Hematopoietic multipotent progenitor cell treated with erythropoietin and hydrocortisone succinate and interleukin-3 and kit ligand, for 4 days (in vitro differentiated cells): ENCODE results near the gene WDR5.

ENCODE experiments used
- DNase-seq: peaks from one replicate; pipeline ENCODE4 v3.0.0-alpha.2; 2015

WDR5 gene

DNA sequence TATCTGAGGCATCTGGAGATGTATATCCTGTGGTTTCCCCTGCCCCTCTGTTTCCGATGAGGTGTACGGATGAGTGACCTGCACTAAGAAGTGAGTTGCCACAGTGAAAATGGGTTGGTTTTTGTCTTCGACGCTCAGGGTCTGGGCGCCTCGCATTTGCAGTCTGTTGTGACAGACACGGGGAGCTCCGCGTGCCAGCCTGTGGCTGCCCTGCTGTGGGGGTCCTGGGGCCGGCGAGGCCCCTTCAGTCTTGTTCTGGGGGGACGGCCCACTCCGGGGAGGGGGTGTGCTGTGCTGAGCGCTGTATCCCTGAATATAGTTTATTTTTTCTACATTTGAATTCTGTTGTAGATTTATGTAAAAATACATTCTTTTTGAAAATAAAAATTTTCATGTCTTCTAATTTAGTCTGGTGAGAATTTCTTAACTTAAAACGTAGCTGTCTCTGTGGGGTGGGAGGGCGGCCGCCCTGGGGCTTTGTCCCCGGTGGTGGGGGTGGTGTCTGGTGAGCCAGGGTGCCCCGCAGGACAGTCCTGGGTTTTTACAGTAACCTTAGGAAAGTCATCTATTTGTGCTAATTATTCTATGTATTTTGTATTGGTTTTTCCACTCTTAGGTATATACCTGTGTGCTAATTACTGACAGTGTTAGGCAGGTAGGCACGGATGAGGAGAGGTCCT, 23.8 kb downstream of the WDR5 start:
- no peak for DNase-seq

DNA sequence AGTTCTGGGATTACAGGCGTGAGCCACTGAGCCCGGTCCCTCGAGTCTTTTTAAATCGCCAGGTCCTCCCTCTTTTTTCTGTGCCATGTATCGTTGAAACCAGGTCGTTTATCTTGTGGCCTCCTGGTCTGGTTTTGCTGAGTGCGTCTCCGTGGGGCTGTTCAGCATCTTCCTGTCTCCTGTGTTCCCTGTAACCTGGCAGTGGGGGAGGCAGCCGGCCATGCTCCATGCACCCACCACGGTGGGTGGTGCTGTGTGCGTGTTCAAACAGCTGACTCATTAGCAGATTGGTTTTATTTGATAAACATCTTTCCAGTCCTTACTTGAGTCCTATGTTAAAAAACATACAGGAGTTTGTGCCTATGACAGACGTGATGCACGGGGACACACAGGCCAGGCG, 25.8 kb downstream of the WDR5 start:
- DNase-seq, result no peak

DNA sequence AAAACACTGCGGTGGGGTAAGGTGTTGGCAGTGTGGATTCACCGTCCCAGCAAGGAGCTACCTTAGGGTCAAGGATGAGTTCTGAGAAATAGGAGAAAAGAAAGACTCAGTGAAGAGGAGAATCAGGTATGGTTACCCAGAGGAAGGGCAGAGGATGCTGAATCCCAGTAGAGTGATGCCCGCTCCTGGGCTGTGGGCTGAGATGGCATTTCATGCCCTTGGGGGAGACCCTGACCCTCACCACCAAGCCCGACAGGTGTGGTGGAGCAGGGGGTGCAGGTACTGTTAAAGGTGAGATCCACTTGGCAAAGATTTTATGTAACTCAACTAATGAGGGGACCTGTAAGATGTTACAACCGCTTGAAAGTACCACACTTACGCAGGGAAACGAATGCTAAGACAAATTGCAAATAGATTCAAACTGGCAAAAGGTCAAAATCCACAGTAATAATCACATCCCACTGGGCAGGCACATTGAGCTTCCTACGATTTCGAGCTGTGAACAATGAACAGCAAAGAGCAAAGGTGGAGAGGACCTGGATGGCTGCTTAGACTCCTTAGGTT, 26.4 kb downstream of the WDR5 start:
- DNase-seq, result no peak

DNA sequence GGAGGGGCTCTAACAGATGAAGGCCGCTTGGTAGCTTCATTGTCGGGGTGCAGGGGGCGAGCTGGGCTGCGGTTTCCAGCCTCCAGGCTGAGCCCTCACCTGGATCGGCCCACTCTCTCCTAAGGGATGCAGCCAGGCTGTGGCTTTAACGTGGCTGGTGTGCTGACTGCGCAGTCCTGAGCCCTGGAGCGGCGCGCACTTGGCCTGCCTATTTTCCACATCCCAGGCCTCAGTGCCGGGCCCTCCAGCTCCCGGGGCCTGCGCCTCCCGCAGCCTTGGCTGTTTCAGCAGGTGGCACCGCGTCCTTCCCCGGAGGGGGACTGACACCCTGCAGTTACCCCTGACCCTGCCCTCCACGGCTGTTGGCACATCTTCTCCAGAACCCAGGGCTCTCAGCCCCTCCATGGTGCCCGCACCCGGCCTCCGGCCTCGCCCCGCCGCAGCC, 27.1 kb downstream of the WDR5 start:
- DNase-seq, result no peak

DNA sequence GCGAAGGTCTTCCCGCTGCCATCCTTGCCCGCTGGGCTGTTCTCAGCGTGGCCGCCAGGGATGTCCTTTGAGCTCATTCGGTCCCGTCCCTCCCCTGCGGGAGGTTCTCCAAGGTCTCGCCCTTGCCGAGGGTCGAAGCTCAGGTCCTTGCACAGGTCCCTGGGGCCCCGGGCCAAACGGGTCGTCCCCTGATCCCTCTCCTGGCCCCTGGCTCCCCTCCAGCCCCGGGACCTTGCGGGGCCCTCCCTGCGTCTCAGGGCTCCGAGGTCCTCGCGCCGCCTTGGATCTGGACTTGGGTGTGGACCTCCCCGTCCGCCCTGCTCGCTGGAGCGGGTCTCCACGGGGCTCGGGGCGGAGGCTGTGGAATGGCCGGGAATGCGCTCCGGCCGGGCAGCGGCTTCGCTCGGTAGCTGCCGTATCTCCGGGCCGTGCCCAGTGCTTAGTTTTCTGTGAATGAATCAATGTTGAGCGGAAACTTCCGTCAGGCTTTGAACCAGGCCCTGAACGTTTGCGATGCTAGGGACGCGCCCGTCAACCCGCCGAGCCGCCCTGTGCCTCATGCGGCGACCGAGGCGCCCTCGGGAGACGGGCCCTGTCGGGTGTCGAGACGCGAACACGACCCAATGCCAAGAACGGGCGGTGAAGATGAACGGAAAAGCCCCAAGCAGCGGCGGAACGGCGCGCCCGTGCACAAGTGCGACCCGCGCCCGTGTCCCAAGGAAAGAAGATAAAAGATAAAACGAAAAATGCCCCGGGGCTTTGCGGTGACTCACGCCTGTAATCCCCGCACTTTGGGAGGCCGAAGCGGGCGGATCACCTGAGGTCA, 27.7 kb downstream of the WDR5 start:
- DNase-seq, result peak; percentile 81

DNA sequence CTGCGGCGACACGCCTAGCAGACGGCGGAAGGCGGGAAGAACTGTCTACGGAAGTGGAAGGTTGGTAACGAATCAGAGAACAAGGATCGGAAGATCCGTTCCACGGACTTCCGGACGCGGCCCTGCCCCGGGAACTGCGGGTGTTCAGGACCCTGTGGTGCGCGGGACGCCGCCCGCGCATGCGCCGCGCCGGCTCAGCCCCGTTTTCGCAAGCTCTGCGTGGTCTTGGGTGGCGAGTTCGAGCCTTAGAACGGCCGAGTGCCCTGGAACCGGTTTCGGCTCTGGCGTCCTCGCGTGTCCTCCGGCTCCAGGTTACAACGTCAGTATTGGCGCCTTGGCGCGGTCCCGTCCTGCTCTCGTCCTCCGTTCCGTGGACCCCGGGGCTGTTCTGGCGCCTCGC, 29.0 kb downstream of the WDR5 start:
- no peak for DNase-seq

DNA sequence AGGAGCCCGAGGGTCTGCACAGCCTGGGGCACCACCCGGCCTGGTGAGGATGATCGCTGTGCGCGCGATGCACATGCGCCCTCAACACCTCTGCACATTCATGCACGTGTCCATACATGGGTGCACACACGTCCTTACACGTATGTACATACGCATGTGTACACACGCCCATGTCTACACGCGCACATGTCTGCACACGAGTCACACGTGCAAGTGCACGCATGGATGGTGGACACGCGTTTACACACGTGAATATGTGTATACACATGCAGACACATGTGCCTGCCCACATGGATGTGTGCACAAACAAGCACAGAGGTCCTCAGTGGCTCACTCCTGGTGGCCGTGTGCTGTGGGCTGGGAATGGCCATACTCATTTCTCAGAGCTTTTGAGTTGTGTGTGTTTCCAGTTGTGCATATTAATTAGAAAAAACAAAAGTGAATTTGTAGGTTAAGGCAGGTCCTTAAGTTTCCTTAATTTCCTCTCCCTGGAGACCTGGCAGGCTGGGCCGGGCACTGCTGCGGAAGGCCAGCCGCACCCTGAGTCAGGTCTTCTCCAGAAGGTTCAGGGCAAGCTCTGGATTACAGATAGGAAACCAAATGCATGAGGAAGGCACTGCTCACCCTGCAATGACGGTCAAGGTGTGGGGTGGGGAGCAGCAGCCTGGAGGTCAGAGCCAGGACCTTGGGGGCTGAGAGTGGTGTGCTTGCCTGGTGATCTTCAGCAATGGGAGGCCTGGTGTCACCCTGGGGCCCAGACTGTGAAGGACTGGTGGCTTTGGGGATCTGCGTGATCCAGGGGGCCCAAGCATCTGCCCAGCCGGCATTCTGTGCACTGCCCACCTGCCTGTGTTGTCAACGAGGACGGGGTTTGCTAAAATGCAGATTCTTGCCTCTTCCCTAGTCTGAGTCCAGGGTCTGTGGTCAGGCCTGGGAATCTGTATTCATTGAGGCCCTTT, 29.8 kb downstream of the WDR5 start:
- peak; percentile 64 for DNase-seq

DNA sequence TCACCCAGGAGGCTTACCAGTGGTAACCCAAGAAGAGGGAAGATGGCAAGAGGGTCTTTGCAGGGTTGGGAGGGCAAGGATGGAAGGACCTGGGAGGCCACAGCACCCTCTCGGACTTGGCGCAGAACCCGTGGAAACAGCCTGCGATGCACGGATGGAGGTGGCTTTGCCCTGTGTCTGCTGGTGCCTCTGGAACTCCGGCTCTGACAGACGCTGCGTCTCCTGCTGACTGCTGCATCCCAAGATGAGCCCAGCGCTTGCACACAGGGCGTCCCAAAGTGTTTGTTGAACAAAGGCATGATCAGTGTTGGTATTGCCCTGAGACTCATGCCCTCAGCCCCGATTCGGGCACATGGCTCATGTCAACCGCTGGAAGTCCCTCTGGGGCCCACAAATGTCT, 30.5 kb downstream of the WDR5 start:
- DNase-seq, result no peak

DNA sequence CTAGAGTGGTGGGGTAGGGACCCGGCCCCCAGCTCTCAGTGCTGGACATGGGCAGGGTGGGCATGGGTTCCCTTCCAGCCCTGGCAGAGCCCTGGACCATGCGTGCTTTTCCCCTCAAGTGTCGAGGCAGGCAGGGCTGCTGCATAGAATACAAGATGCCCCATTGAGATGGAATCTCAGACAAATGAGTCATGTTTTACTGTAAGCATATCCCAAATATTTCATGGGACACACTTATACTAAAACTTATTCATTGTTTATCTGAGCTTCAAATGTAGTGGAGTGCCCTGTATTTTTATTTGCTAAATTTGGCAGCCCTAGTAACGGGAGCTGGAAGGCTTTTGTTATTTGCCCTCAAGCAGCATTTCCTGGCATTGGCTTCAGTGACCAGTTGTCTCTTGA, 31.6 kb downstream of the WDR5 start:
- no peak for DNase-seq

DNA sequence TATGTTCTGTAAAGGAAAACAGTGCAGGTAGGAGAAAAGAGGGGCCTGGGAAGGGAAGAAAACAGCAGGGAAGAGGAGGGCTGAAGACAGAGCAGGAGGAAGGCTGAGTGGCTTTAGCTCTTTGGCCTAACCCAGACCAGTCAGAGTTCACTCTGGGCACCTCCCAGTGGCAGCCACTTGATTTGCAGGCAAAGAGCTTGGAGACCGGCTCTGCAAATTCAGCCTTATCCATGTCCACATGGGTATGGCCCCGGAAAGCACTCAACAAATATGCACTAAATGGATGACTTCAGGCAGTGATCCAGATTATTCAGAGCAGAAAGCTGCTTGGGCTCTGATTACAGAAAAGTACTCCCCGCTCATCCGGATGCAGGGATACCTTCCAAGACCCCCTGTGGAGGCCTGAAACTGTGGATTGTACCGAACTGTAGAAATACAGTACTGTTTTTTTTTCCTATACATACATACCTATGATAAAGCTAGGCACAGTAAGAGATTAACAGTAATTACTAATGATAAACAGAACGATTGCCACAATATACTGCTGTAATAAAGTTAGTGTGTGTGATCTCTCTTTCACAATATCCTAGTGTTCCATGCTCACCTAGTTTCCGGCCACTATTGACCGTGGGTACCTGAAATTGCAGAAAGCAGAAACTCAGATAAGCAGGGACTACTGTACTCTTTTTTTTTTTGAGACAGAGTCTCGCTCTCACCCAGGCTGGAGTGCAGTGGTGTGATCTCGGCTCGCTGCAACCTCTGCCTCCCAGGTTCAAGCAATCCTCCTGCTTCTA, 33.1 kb downstream of the WDR5 start:
- DNase-seq, result peak; percentile 45

DNA sequence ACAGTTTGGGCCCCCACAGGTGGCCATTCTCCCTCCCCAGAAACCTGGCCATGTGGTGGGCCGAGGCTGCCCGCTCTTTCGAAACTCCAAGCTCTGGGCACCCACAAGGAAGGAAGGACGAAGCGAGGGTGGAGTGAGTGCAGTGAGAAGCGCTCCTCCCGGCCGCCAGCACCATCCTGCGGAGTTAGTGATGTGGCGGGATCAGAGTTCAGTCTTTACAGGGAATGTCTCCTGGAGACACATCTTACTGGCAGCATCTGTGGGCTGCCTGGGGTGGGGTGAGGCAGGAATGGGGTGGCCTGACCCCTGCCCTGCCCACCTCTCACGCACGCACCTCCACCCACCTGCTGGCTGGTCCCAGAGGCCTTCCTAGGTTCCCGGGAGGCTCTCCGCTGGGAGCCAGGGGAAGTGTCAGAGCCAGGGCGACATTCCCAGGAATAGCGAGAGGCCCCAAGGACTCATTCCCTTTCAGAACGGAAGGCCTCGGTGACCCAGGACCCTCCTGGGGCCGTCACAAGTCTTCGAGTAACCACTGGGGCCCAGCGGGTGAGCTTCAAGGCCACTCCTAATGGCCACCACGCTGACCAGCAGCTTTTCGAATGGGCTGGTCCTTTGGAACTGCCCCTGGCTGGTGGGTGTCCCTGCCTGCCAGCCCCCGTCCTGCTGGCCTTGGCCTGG, 34.0 kb downstream of the WDR5 start:
- DNase-seq, result no peak

DNA sequence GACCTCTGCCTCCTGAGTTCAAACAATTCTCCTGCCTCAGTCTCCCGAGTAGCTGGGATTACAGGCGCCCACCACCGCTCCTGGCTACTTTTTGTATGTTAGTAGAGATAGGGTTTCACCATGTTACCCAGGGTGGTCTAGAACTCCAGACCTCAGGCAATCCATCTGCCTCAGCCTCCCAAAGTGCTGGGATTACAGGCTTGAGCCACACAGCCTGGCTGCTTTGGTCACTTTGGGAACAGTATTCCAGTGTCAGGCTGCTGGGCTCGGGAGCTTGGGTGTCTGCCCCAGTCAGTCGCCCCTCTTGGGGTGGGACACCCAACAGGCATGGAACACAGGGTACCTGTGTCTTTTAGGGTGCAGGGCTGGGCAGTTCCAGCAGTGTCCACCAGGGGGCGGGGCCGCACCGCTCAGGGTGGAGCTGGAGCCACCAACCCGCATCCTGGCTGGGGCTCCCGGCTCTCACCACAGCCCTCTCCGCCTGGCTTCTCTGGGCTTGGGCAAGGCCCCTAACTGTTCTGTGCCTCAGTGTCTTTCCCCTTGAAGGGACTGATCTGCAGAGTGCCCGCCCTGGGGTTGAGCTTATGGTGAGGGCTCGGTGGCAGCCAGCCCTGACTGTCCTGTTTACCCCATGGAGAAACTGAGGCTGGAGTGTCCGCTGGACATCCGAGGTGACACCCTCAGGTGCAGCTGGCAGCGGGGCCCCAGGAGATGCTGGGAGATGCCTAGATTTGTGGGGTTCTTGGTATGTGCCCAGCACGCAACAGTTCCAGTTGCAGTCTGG, 34.8 kb downstream of the WDR5 start:
- DNase-seq, result no peak

DNA sequence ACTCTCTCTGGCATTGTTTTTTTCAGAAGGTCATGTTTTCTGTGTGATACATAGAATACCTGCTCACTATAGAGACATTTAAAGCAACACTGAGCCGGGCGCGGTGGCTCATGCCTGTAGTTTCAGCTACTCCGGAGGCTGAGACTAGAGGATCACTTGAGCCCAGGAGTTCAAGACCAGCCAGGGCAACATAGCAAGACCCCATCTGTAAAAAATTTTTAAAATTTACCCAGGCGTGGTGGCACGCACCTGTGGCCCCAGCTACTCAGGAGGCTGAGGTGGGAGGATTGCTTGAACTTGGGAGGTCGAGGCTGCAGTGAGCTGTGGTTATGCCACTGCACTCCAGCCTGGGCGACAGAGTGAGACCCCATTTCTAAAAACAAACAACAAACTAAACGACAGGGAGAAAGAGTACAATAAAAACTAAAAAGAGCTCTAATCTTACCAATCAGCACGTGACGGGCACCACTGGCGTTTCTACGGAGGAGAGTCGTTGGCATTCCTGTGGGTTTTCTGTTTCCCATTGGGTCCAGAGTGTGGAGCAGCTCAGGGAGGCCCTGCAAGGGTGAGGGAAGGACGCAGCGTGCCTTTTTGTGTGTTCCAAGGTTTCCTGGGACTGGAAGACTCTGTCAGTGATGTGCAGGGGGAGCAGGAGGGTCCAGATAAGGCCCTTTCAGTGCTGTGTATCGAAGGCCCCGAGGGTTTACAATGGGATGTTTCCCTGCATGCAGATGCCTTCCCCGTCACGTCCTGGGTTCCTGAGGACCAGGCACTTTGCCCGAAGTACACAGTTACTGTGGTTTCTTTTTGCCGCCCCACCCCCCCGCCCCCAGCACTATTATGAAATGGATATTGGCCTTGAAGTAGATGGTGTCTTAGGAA, 35.7 kb downstream of the WDR5 start:
- peak; percentile 63 for DNase-seq

DNA sequence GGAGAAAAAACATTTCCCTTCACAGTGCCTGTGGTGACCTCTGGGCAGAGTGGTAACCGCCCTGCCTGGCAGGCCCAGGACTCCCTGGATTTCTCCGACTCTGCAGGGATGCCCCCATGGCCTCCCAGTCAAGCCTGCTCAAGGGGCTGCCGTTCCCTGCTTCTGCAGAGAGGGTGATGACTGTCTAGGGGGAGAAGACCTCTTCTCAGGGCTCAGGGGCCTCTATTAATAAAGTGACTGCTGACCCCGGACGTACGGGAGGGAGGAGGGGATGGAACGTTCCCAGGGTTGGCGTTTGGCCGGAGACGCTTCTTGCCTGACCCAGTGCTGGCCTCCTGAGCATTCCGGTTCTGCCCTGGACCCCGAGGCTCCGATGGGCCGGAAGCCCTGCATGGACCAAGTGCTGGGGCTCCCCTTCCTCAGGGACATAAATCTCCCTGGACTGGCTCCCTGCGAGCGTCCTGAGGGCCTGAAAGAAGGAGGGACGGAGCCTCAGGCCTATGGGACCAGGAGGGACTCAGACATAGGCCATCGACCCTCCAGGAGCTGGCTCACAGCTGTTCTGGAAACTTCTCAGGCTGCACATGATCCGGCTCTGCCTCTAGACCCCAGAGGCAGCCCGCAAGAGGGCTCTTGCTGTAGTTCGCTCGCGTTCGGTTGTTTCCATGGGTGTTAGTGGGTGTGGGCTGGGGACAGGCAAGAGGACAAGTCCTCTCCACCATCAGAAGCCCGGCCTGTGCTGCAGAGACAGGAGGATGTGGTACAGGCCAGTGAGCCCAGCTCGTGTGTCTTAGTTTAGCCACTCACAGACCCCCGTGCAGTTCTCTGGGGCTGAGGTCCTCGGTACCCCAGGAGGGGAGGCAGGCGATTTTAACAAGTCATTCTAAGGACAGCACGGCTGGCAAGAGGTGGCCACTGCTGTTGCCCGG, 36.6 kb downstream of the WDR5 start:
- no peak for DNase-seq

DNA sequence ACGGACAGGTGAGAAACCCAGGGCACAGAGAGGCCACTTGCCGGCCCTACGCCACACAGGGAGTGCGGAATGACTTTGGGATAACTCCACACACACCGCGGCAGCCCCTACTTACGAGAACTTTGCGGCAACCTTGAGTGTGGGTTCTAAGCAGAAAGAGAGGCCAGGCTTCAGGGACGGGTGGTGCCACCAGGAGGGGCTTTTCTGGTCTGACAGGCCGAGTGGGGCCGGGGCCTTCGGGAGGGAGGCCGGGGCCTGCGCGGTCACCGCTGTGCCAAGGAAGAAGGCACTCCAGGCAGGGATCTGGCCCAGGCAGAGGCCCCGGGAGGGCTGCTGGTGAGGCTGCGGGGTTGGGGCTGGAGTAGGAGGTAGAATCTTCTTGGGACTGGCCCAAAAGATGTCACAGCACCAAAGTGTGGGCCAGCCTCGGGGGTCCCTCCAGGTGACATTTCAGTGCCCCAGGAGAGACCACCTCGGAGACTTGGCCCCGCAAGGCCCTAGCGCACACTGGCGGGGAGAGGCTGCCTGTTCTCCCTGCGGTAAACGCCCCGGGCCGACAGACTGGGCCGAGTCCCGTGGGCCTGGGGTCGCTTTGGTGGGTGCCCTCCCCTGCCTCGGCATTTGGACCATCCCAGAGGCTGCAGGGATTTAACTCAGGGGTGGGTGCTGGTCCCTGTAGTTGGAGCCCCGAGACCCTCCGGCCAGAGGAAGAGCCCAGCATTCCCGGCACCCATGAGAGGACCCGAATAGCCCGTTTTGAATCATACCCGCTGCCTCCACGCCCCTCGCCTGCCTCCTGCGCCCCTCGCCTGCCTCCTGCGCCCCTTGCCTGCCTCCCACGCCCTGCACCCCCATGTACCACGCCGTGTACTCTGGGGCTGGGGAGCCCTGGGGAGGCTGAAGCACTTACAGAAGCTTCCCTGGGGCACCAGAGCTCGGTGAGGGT, 37.5 kb downstream of the WDR5 start:
- no peak for DNase-seq

DNA sequence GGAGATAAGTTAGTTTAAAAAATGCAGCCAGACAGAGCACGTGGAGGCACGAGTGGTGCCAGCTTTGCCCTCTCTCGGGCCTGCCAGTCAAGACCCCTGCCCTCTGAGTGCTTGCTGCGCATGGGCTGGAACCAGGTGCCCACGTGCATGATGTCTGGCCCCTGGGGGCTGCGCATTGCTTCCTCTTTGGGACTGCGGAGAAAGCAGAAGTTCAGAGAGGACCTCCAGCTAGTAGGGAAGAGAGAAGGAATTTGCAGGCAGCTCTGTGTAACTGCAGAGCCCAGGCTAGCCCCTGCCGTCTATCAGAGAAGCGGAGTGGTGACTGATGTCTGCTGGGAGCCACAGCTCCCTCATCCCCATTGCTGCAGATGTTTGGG, 38.2 kb downstream of the WDR5 start:
- DNase-seq, result peak; percentile 82
